ENCODE data around the gene JUN. TPM values are rescaled to one million over a fixed set of nuclear protein-coding genes. Genes with fewer than 3 reads are reported as not detected.
A peak's percentile ranks its signal among the peaks of the same experiment; 100 is the strongest.

Gene JUN
- total RNA-seq, 4 donors from 2014 or later: 137 to 458 (median 151) TPM

GRCh38 chr1:58816747-58817221 is 32.9 kb upstream of the JUN start:
- H3K36me3 ChIP-seq: no peaks in the 10 kb centered on the region
- no peak for DNase-seq (ENCODE audit: low spot score in 2 of 2)
- H3K27ac ChIP-seq: peak overlapping the region; percentile 93
- peaks cover 53% of the 10 kb centered on the region for H3K4me1 ChIP-seq
- no peaks in the 10 kb centered on the region for H3K9me3 ChIP-seq
- H3K27me3 ChIP-seq: no peaks in the 10 kb centered on the region
- peak overlapping the region; percentile 65 for H3K4me3 ChIP-seq
- no peak for TF ChIP-seq EP300 (IDR thresholded peaks at IDR 0.05)
- TF ChIP-seq POLR2AphosphoS5 (IDR thresholded peaks at IDR 0.05): no peak
- no peak for TF ChIP-seq POLR2A (IDR thresholded peaks at IDR 0.05)
- no peak for TF ChIP-seq CTCF (IDR thresholded peaks at IDR 0.05)
- WGBS: 12% methylated on average over 4 of the region's 4 CpGs

- DNase-seq (ENCODE audit: low spot score in 2 of 2): peak; percentile 92 to 94
- WGBS: under 1% methylated on average over 43 of the region's 49 CpGs
- Histone ChIP-seq H3K4me3 (peak overlapping the region; percentile 65), H3K9me3 (no peaks in the 10 kb centered on the region), H3K36me3 (no peaks in the 10 kb centered on the region), H3K27me3 (no peaks in the 10 kb centered on the region), H3K4me1 (peaks cover 59% of the 10 kb centered on the region), H3K27ac (peak overlapping the region; percentile 93)
- TF ChIP-seq POLR2AphosphoS5 (IDR thresholded peaks at IDR 0.05): peak in 2 of 3 donors; percentile 9 to 73
- TF ChIP-seq POLR2A (IDR thresholded peaks at IDR 0.05): peak in 1 of 2 donors; percentile 68
- no peak for TF ChIP-seq EP300 (IDR thresholded peaks at IDR 0.05)
These were observed 32.4 kb upstream of the JUN start for GRCh38 chr1:58816072-58816746.

GRCh38 chr1:58815686-58816071 is 31.8 kb upstream of the JUN start:
- H3K4me1 ChIP-seq: peaks cover 64% of the 10 kb centered on the region
- 1% methylated on average over 13 of the region's 13 CpGs for WGBS
- H3K27me3 ChIP-seq: no peaks in the 10 kb centered on the region
- TF ChIP-seq POLR2A (IDR thresholded peaks at IDR 0.05) (no peak), EP300 (IDR thresholded peaks at IDR 0.05) (no peak), POLR2AphosphoS5 (IDR thresholded peaks at IDR 0.05) (no peak), CTCF (IDR thresholded peaks at IDR 0.05) (no peak)
- H3K27ac ChIP-seq: peak overlapping the region; percentile 93
- DNase-seq (ENCODE audit: low spot score in 2 of 2): no peak
- H3K36me3 ChIP-seq: no peaks in the 10 kb centered on the region
- peak overlapping the region; percentile 65 for H3K4me3 ChIP-seq
- H3K9me3 ChIP-seq: no peaks in the 10 kb centered on the region

GRCh38 chr1:58815069-58815685 is 31.3 kb upstream of the JUN start:
- peaks cover 68% of the 10 kb centered on the region for H3K4me1 ChIP-seq

More at GRCh38 chr1:58815069-58815685, 31.3 kb upstream of the JUN start:
- Histone ChIP-seq H3K36me3 (no peaks in the 10 kb centered on the region), H3K9me3 (no peaks in the 10 kb centered on the region), H3K27me3 (no peaks in the 10 kb centered on the region), H3K4me3 (peak overlapping the region; percentile 65), H3K27ac (peak overlapping the region; percentile 93)
- peak; percentile 89 to 94 for DNase-seq (ENCODE audit: low spot score in 2 of 2)
- 4% methylated on average over 30 of the region's 36 CpGs for WGBS
- TF ChIP-seq POLR2AphosphoS5 (IDR thresholded peaks at IDR 0.05) (peak in 2 of 3 donors; percentile 35 to 56), CTCF (IDR thresholded peaks at IDR 0.05) (no peak)
